Measurements from ENCODE around the gene PREPL.

GRCh38 chr2:44333994-44334393 is 27.3 kb downstream of the PREPL start:
- TF ChIP-seq CTCF (IDR thresholded peaks at IDR 0.05) (no peak), ZFX (IDR thresholded peaks at IDR 0.05; ENCODE audit: borderline replicate concordance) (no peak)
